ENCODE data around the gene HTR3A.

Gene HTR3A

GRCh38 chr11:114025329-114025907 is 50.5 kb downstream of the HTR3A start:
- no peak for DNase-seq

GRCh38 chr11:114026355-114026754 is 51.4 kb downstream of the HTR3A start:
- peak; percentile 14 for DNase-seq

GRCh38 chr11:114027391-114027790 is 52.5 kb downstream of the HTR3A start:
- DNase-seq = no peak

- no peak for DNase-seq
Observed at GRCh38 chr11:114027926-114028325, 53.0 kb downstream of the HTR3A start.

GRCh38 chr11:114031246-114031966 is 56.5 kb downstream of the HTR3A start:
- no peak for DNase-seq

GRCh38 chr11:114031967-114032320 is 57.0 kb downstream of the HTR3A start:
- DNase-seq = no peak

GRCh38 chr11:114033066-114033465 is 58.2 kb downstream of the HTR3A start:
- no peak for DNase-seq

GRCh38 chr11:114033572-114033971 is 58.7 kb downstream of the HTR3A start:
- no peak for DNase-seq

- DNase-seq = no peak
Observed at GRCh38 chr11:114034956-114035355, 60.0 kb downstream of the HTR3A start.

GRCh38 chr11:114036147-114036811 is 61.4 kb downstream of the HTR3A start:
- DNase-seq = peak; percentile 49

GRCh38 chr11:114036958-114037357 is 62.0 kb downstream of the HTR3A start:
- DNase-seq = no peak

- no peak for DNase-seq
Observed at GRCh38 chr11:114039551-114039950, 64.6 kb downstream of the HTR3A start.

All from CD4-positive, alpha-beta T cell treated with Interleukin-4 for 4 hours (primary cell).